ENCODE results near the gene ADAMTS10. TPM values are rescaled to one million over a fixed set of nuclear protein-coding genes. Genes with fewer than 3 reads are reported as not detected.

Gene ADAMTS10
- total and polyA plus RNA-seq, 2 of the 13 experiments (the other 11 are each of a cell fraction or from before 2014, with no cell fraction given) = 0.49 to 1.7 TPM

DNA sequence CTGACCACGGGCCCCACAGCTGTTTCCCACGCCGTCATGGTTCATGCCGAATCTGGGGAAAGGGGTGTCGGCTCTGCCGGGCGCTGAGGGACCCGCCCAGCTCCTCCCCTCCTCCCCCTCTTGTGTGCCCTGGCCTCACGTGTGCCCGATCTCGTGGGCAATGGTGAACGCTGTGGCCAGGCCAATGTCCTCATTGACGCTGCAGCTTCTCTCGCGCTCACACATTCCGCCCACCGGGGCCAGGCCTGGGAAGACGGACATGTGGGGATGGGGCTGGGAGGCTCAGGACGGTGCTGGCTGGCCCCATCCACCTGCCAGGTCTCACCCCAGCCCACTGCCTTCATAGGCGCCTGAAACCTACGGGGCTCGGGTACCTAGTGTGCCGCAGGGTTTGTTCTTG lies 14.3 kb downstream of the ADAMTS10 start:
- H3K9ac ChIP-seq (ENCODE audit: insufficient read depth, low read depth, low read length) = no peak overlapping the region
- H2AFZ ChIP-seq (ENCODE audit: low read length) = no peak overlapping the region
- H3K27me3 ChIP-seq (ENCODE audit: control insufficient read depth in 1 of 2, insufficient read depth in 2 of 2, low read length in 2 of 2) = peaks cover 0 to 1% of the 10 kb centered on the region in 2 experiments; a peak in 1 of 5 replicates
- H3K4me2 ChIP-seq (ENCODE audit: low read depth, low read length) = no peak overlapping the region
- H3K27ac ChIP-seq (ENCODE audit: extremely low read length, insufficient read depth, low read length) = no peak overlapping the region
- FAIRE-seq (no peak), ATAC-seq (no peak), DNase-seq (ENCODE audit: low spot score) (no peak)
- no peaks in the 10 kb centered on the region for H4K20me1 ChIP-seq (ENCODE audit: insufficient read depth, low read length)
- no peaks in the 10 kb centered on the region for H3K4me1 ChIP-seq (ENCODE audit: insufficient read depth, low read length)
- BruUV-seq (replicated peaks) = no TSS peak
- WGBS (ENCODE audit: low lambda C conversion rate) = 92% methylated on average over 11 of the region's 23 CpGs
- POLR2A ChIA-PET = no interaction called here
- no peak for TF ChIP-seq ZNF713 (CRISPR knock-in tag; IDR thresholded peaks at IDR 0.05)
- no peak for TF ChIP-seq ADNP (CRISPR knock-in tag; IDR thresholded peaks at IDR 0.05)
- TF ChIP-seq, protein P1, sequence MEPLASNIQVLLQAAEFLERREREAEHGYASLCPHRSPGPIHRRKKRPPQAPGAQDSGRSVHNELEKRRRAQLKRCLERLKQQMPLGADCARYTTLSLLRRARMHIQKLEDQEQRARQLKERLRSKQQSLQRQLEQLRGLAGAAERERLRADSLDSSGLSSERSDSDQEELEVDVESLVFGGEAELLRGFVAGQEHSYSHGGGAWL (CRISPR knock-in tag; IDR thresholded peaks at IDR 0.05) = no peak
- TF ChIP-seq KLF11 (CRISPR knock-in tag; IDR thresholded peaks at IDR 0.05) = no peak
- no peak for TF ChIP-seq KDM5B (CRISPR knock-in tag; IDR thresholded peaks at IDR 0.05; ENCODE audit: borderline replicate concordance)
- no peak for TF ChIP-seq ZNF253 (CRISPR knock-in tag; IDR thresholded peaks at IDR 0.05; ENCODE audit: borderline replicate concordance)
- no peak for TF ChIP-seq ZBTB21 (CRISPR knock-in tag; IDR thresholded peaks at IDR 0.05)
- TF ChIP-seq MAZ (IDR thresholded peaks at IDR 0.05; ENCODE audit: borderline replicate concordance, low read depth, low read length) = no peak
- no peak for TF ChIP-seq MAZ (CRISPR knock-in tag; IDR thresholded peaks at IDR 0.05; ENCODE audit: low read depth)
- TF ChIP-seq, protein P2, sequence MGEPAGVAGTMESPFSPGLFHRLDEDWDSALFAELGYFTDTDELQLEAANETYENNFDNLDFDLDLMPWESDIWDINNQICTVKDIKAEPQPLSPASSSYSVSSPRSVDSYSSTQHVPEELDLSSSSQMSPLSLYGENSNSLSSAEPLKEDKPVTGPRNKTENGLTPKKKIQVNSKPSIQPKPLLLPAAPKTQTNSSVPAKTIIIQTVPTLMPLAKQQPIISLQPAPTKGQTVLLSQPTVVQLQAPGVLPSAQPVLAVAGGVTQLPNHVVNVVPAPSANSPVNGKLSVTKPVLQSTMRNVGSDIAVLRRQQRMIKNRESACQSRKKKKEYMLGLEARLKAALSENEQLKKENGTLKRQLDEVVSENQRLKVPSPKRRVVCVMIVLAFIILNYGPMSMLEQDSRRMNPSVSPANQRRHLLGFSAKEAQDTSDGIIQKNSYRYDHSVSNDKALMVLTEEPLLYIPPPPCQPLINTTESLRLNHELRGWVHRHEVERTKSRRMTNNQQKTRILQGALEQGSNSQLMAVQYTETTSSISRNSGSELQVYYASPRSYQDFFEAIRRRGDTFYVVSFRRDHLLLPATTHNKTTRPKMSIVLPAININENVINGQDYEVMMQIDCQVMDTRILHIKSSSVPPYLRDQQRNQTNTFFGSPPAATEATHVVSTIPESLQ (CRISPR knock-in tag; conservative IDR thresholded peaks at IDR 0.05) = no peak
- TF ChIP-seq SP4 (CRISPR knock-in tag; IDR thresholded peaks at IDR 0.05) = no peak
- TF ChIP-seq ZNF614 (CRISPR knock-in tag; IDR thresholded peaks at IDR 0.05; ENCODE audit: borderline replicate concordance) = no peak
- H3K4me3 ChIP-seq (replicated peaks in 1 of 3; ENCODE audit: insufficient read depth in 1 of 3, low read depth in 2 of 3, low read length in 3 of 3) = no peak overlapping the region
- peaks cover 12% of the 10 kb centered on the region for H3K9me3 ChIP-seq (ENCODE audit: low read length)
- no peaks in the 10 kb centered on the region for H3K36me3 ChIP-seq (replicated peaks in 1 of 2; ENCODE audit: control insufficient read depth in 1 of 2, insufficient read depth in 2 of 2, low read length in 2 of 2)
- H3K79me2 ChIP-seq (ENCODE audit: insufficient read depth, low read length) = no peaks in the 10 kb centered on the region
- CTCF ChIA-PET (ENCODE audit: low intra/inter-chr PET ratio, low total read pairs) = no interaction called here
- in situ Hi-C loops (cut with HindIII; ENCODE audit: extremely low pct_ligation_motif_present, low pct_unique_long_range_greater_than_20kb) = no loop called here
- intact Hi-C loops (cut with micrococcal nuclease; ENCODE audit: unreplicated experiment) = no loop called here

Data from HepG2 (cell line).